ENCODE data around the gene B3GALT6. TPM values are rescaled to one million over a fixed set of nuclear protein-coding genes. Genes with fewer than 3 reads are reported as not detected.
"Not testable (repeated sequence)": the region's sequence is repeated elsewhere in the genome, so short reads cannot be mapped to it uniquely, and the experiment has no call there.

The B3GALT6 gene
- total RNA-seq, 2 experiments from 2014 or later = 9.4 to 12.2 TPM

DNA sequence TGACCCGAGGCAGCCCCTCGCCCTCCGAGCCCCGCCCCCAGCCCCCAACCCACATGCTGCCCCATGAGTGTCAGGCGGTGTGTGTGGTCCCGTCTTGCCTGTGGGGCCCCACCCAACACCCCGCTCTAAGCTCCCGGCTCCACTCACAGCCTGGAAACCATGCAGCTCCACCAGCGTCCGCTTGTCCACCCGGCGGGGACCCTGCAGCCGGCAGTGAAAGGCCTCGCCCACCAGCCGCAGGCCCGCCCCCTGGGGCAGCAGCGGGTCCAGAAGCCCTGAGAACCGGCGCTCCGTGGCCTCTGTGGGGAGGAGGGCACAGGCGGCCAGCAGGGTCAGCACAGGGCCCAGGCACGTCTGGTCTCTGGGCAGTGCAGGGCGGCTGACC, 11.8 kb downstream of the B3GALT6 start:
- Mint-ChIP-seq H3K4me1 (no peaks in the 10 kb centered on the region), H3K9me3 (ENCODE audit: low read depth) (no peaks in the 10 kb centered on the region), H3K36me3 (ENCODE audit: low read depth) (no peaks in the 10 kb centered on the region), H3K27me3 (peaks cover 4% of the 10 kb centered on the region), H3K4me3 (no peak overlapping the region), H3K27ac (no peak overlapping the region)
- ATAC-seq (no peak), DNase-seq (no peak)
- ChIA-PET POLR2A (no interaction called here), CTCF (interaction anchor here (0.6 kb wide), 2 partner anchors 71 to 211 kb away, joined by 3 read pairs; no protein-coding TSS in a partner anchor)
- intact Hi-C loops (cut with DNase I, micrococcal nuclease) = no loop called here

DNA sequence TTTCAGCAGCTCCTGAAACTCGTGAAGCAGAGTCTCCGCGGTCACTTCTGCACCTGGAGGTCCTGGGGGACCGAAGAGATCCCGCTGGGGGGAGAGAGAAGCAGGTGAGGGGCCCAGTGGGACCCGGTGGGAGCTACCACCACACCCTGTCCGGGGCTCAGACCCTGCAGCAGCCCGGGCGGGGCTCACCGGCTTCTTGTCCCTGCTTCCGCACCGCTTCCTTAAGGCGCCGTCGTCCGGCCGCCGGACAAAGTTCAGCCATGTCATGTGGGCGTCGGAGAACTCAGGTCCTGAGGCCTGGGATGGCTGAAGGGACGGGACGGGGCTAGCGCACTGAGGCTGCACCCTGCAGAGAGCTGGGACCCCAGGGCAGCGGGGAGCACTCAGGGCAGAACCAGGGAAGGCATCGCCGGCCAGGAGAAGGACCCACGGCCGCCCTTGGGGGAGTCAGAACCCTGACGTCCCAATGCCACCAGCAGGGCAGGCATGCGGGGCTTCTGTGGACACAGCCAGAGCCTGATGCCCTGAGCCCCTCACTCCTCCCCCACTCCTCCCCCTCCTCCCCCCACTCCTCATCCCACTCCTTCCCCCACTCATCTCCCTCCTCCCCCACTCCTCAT, 12.3 kb downstream of the B3GALT6 start:
- ChIA-PET POLR2A (no interaction called here), CTCF (interaction anchor here (0.6 kb wide), 2 partner anchors 72 to 211 kb away, joined by 3 read pairs; no protein-coding TSS in a partner anchor)
- ATAC-seq = no peak
- DNase-seq = no peak
- intact Hi-C loops (cut with DNase I, micrococcal nuclease) = no loop called here
- H3K27me3 Mint-ChIP-seq = peaks cover 4% of the 10 kb centered on the region
- no peaks in the 10 kb centered on the region for H3K36me3 Mint-ChIP-seq (ENCODE audit: low read depth)
- H3K4me1 Mint-ChIP-seq = no peaks in the 10 kb centered on the region
- no peak overlapping the region for H3K4me3 Mint-ChIP-seq
- no peak overlapping the region for H3K27ac Mint-ChIP-seq
- no peaks in the 10 kb centered on the region for H3K9me3 Mint-ChIP-seq (ENCODE audit: low read depth)

DNA sequence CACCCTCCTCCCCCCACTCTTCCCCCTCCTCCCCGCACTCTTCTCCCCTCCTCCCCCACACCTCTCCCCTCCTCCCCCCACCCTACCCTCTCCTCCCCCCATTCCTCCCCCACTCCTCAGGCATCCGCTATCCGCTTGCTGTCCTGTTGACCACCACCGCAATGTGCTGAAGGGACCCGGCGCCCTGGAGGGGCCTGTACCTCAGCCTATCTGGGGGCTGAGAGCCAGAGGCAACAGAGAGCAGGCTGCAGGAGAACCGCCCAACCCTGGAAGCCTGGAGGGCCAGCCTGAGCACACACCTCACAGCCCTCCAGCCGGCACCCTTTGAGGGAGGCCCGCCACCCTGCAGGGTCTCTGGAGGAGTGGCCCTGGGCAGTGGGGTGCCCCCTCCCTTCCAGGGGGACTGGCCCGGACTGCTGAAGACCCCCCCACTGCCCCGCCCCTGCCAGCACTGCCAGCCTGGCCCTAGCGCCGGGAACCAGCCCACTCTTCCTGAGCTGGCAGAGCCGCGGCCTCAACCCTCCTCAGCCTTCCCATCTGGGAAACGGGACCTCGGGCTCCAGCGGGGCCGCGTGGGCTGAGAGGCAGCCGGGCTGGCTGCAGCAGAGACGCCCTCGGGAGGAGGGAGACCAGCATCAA, 13.3 kb downstream of the B3GALT6 start:
- H3K36me3 Mint-ChIP-seq (ENCODE audit: low read depth) = no peaks in the 10 kb centered on the region
- ChIA-PET CTCF (interaction anchor here (0.7 kb wide), 1 partner anchor 178 kb away, joined by 3 read pairs; no protein-coding TSS in a partner anchor), POLR2A (no interaction called here)
- H3K4me1 Mint-ChIP-seq = peaks cover 7% of the 10 kb centered on the region
- no peak for DNase-seq
- H3K4me3 Mint-ChIP-seq = no peak overlapping the region
- no peak overlapping the region for H3K27ac Mint-ChIP-seq
- intact Hi-C loops (cut with DNase I, micrococcal nuclease) = no loop called here
- peak; percentile 10 for ATAC-seq
- no peaks in the 10 kb centered on the region for H3K9me3 Mint-ChIP-seq (ENCODE audit: low read depth)
- H3K27me3 Mint-ChIP-seq = peaks cover 4% of the 10 kb centered on the region

DNA sequence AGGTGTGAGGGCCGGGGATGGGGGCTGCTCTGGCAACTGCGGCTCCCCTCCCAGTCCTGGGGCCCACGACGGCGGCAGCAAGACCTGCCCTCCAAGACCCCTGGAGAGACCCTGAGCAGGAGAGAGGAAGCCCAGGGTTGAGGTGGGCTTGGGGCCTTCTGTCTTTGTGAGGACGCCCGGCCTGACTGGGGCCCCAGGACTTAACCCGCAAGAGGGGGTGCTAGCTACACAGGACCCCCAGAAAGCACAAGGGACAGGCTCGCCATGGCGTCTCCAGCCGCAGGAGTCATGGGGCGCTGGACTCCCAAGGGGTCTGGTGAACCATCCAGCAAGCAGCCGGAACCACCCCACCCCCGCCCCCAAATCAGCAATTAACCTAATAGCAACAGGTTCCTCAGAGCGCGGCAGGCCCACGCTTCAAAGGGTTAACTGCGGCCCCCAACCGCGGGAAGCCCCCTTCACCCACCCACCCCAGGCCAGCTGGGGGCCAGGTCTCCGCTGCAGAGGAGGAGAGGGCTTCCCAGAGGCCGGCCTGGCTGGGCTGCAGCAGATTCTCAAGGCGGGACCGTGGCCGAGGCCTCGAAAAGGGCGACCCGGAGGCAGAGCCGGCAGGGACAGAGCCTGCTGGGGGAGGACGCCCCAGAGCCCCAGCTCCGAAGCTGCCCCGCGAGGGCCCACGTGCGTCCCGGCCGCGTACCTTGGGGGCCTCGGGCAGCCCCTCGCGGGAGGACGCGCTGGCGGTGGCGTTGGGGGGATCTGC, 14.0 kb downstream of the B3GALT6 start:
- Mint-ChIP-seq H3K4me1 (peaks cover 13% of the 10 kb centered on the region), H3K36me3 (ENCODE audit: low read depth) (no peaks in the 10 kb centered on the region), H3K27me3 (peaks cover 4% of the 10 kb centered on the region), H3K27ac (no peak overlapping the region), H3K4me3 (no peak overlapping the region), H3K9me3 (ENCODE audit: low read depth) (no peaks in the 10 kb centered on the region)
- POLR2A ChIA-PET = no interaction called here
- CTCF ChIA-PET = interaction anchor here (0.7 kb wide), 1 partner anchor 177 kb away, joined by 3 read pairs; no protein-coding TSS in a partner anchor
- ATAC-seq = no peak
- intact Hi-C loops (cut with DNase I, micrococcal nuclease) = no loop called here
- DNase-seq = no peak

DNA sequence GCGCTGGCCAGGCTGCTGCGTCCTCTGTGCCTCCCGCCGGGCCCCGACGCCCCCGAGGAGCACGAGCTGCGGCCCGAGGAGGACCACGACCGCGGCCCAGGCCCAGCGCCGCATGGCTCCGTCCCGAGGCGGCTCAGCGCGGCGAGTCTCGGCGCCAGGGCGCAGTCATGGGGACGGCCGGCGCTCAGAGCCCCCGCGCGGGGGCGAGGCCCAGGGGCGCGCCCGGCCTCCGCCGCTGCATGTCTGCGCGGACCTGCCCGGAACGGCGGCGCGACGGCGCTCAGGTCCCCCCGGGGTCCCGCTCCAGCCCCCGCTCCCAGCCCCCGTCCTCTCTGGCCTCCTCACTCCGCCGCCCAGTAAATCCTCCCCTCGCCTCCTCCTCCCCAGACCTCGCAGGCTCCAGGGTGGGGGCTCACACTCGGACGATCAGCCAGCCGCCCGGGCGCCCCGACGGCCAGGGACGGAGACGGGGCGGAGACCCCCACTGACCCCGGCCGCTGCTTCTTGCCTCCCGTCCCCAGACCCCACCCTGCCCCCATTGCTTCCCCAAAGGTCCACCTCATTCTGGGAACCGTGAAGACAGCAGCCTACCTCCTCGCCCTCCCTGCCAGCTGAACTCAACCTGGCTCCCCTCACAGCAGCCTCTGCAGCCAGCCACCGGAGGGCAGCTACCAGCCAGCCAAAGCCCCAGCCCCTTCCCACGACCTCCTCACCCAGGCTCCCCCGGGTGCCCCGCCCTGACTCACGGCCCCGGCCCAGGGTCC, 14.7 kb downstream of the B3GALT6 start, which contains the start of gene C1QTNF12:
C1QTNF12 (minus strand) TSS at position 146 of the 764 bp plus-strand sequence; CDS start at position 114, 32 bp downstream.
- Mint-ChIP-seq H3K36me3 (ENCODE audit: low read depth) (no peaks in the 10 kb centered on the region), H3K4me1 (peaks cover 15% of the 10 kb centered on the region), H3K9me3 (ENCODE audit: low read depth) (no peaks in the 10 kb centered on the region), H3K27ac (no peak within 1 kb of the TSS), H3K4me3 (no peak within 1 kb of the TSS), H3K27me3 (peaks cover 4% of the 10 kb centered on the region)
- ChIA-PET CTCF (no interaction called here), POLR2A (no interaction called here)
- intact Hi-C loops (cut with DNase I, micrococcal nuclease) = no loop called here
- ATAC-seq (no peak), DNase-seq (no peak)

DNA sequence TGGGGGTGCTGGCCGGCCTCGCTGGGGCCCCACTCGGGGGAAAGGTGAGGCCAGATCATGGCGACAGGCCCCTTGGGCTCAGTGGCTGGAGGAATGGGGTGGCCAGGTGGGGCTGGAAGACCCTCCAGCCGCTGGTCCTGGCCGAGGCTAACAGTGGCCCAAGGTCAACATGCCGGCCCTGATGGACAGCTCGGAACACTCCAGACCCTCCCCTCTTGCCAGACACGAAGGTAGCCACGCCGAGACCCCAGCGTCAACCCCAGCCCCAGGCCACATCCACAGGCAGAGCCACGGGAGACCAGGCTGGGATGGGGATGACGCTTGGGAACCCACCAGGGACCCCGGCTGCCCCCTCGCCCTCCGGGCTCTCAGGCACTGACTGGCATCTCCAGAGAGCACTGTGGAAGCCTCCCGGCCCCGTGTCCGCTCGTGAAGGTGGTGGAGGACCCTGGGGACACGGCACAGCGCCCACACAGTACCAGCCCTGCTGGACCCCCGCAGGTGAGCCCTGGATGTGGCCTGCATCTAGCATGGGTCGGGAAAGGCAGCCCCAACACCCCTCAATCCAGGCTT, 15.4 kb downstream of the B3GALT6 start:
- ChIA-PET CTCF (no interaction called here), POLR2A (no interaction called here)
- Mint-ChIP-seq H3K4me1 (peaks cover 15% of the 10 kb centered on the region), H3K36me3 (ENCODE audit: low read depth) (no peaks in the 10 kb centered on the region), H3K27ac (no peak overlapping the region), H3K4me3 (no peak overlapping the region), H3K27me3 (peaks cover 4% of the 10 kb centered on the region), H3K9me3 (ENCODE audit: low read depth) (no peaks in the 10 kb centered on the region)
- intact Hi-C loops (cut with DNase I, micrococcal nuclease) = no loop called here
- DNase-seq = no peak
- no peak for ATAC-seq

DNA sequence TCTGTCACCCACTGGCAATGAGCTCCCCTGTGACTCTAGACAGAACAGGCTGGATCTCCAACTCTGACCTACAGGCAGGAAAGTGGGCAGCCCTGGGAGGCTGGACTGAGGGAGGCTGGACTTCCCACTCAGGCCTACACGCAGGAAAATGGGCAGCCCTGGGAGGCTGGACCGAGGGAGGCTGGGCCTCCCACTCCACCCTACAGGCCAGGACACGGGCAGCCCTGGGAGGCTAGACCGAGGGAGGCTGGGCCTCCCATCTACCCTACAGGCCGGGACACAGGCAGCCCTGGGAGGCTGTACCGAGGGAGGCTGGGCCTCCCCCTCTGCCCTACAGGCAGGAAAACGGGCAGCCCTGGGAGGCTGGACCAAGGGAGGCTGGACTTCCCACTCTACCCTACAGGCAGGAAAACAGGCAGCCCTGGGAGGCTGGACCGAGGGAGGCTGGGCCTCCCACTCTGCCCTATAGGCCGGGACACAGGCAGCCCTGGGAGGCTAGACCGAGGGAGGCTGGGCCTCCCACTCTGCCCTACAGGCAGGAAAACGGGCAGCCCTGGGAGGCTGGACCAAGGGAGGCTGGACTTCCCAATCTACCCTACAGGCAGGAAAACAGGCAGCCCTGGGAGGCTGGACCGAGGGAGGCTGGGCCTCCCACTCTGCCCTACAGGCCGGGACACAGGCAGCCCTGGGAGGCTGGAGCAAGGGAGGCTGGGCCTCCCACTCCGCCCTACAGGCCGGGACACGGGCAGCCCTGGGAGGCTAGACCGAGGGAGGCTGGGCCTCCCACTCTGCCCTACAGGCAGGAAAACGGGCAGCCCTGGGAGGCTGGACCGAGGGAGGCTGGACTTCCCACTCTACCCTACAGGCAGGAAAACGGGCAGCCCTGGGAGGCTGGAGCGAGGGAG, 16.2 kb downstream of the B3GALT6 start:
- H3K9me3 Mint-ChIP-seq (ENCODE audit: low read depth); H3K27ac Mint-ChIP-seq; CTCF ChIA-PET; POLR2A ChIA-PET; H3K4me3 Mint-ChIP-seq; DNase-seq; H3K27me3 Mint-ChIP-seq; H3K36me3 Mint-ChIP-seq (ENCODE audit: low read depth); intact Hi-C loops (cut with DNase I, micrococcal nuclease); ATAC-seq: not testable (repeated sequence)
- H3K4me1 Mint-ChIP-seq = peaks cover 15% of the 10 kb centered on the region

DNA sequence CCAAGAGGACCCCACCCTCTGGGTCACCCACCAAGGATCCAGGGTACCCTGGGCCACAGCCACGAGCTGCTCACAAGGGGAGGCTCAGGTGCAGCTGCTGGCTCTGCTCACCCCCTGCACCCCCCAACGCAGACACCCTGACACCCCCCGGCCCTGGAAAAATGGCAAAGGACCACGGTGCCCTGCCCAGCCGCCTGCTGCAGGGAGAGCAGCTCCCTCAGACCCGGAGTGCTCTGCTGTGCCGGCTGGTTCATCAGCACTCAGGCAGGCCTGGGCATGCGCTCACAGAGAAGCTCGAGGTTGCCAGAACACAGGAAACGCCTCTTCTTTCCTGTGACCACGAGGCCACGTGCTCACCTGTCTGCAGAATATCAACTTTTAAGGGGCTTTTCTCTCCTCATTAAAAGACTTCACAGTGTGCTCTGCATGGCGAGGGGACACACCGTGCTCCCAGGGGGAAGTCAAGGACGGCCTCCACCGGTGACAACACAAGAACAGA, 18.8 kb downstream of the B3GALT6 start:
- ATAC-seq = peak; percentile 59
- POLR2A ChIA-PET = no interaction called here

DNA sequence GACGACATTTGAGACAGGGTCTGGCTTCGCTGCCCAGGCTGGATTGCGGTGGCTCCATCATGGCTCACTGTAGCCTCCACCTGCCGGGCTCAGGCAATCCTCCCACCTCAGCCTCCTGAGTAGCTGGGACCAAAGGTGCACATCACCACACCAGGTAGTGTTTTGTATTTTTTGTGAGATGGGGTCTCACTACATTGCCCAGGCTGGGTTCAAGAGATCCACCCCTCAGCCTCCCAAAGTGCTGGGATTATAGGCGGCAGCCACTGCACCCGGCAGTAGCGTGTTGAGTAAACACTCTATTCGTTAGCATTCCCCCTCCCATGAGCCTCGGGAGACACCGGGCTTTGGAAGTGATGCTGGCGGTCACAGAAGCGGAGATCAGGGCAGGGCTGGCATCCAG, 21.3 kb downstream of the B3GALT6 start:
- Mint-ChIP-seq H3K36me3 (ENCODE audit: low read depth) (peaks cover 22% of the 10 kb centered on the region), H3K4me1 (peaks cover 15% of the 10 kb centered on the region), H3K27ac (no peak overlapping the region), H3K4me3 (no peak overlapping the region), H3K27me3 (no peaks in the 10 kb centered on the region), H3K9me3 (ENCODE audit: low read depth) (no peaks in the 10 kb centered on the region)
- DNase-seq = no peak
- no peak for ATAC-seq
- intact Hi-C loops (cut with DNase I, micrococcal nuclease) = loop anchor here in 1 of 2 experiments (5.0 kb wide), 1 partner anchor 131 kb away; no protein-coding TSS in a partner anchor
- ChIA-PET CTCF (interaction anchor here (2.6 kb wide), 1 partner anchor 131 kb away, joined by 11 read pairs; no protein-coding TSS in a partner anchor), POLR2A (no interaction called here)

More for the DNA sequence above, 18.8 kb downstream of the B3GALT6 start:
- H3K27me3 Mint-ChIP-seq = peaks cover 4% of the 10 kb centered on the region
- H3K27ac Mint-ChIP-seq = peak overlapping the region; percentile 72
- peaks cover 14% of the 10 kb centered on the region for H3K36me3 Mint-ChIP-seq (ENCODE audit: low read depth)
- no peaks in the 10 kb centered on the region for H3K9me3 Mint-ChIP-seq (ENCODE audit: low read depth)
- CTCF ChIA-PET = interaction anchor here (0.6 to 1.7 kb wide), 10 partner anchors 10 to 266 kb away, joined by 3 to 8 read pairs (median 4); no protein-coding TSS in a partner anchor
- no peak overlapping the region for H3K4me3 Mint-ChIP-seq
- H3K4me1 Mint-ChIP-seq = peaks cover 15% of the 10 kb centered on the region
- DNase-seq = no peak
- intact Hi-C loops (cut with DNase I, micrococcal nuclease) = loop anchor here (1.0 to 5.0 kb wide), 3 partner anchors 129 to 218 kb away; no protein-coding TSS in a partner anchor

DNA sequence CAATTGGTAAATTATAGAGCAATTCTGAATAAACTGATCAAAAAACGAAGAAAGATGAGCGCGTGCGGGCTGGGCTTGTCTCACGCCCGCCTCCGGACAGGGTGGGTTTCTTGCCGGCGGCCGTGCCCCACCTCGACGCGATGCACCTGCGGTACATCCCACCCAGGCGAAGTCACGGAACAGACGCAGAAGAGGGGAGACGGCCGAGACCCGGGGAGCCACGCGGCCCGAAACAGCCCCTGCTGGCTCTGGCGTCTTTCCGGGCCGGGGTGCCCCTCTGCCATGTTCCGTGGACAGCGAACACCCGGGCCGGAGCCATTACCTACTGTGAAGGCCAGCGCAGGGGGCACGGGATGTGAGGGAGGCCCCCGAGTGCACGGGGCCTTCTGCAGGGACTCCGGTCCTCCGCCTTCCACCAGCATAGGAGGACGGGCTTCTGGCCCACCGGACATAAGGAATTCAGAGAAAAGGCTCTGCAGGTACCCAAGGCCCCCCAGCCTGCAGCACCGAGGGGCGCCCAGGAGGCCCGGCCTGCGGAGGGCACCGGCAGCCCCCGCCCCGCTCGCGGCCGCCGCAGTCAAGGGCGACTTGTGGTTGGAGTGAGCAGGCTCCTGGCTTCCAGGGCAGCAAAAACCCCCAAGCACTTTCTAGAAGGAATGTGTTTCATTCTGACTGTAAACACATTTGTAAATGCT, 22.1 kb downstream of the B3GALT6 start:
- Mint-ChIP-seq H3K36me3 (ENCODE audit: low read depth) (peaks cover 24% of the 10 kb centered on the region), H3K27me3 (no peaks in the 10 kb centered on the region), H3K4me1 (peaks cover 15% of the 10 kb centered on the region), H3K4me3 (no peak overlapping the region), H3K9me3 (ENCODE audit: low read depth) (no peaks in the 10 kb centered on the region), H3K27ac (no peak overlapping the region)
- no peak for ATAC-seq
- POLR2A ChIA-PET = no interaction called here
- CTCF ChIA-PET = no interaction called here
- no peak for DNase-seq
- intact Hi-C loops (cut with DNase I, micrococcal nuclease) = loop anchor here in 1 of 2 experiments (5.0 kb wide), 1 partner anchor 132 kb away; no protein-coding TSS in a partner anchor
